RWPE2 (cell line): ENCODE data around the gene KLHL29.

Experiments used
- ATAC-seq: fragments of 200-7000 bp; cut with Tn5 transposase; 3 replicates; pipeline ENCODE4 v1.9.1; 2021; ENCODE audit warnings: low read depth
- DNase-seq: peaks from one replicate; pipeline ENCODE4 v3.0.0-alpha.2; 2020; ENCODE audit warnings: low spot score
- H3K27ac ChIP-seq: fragments of 450-650 bp; 2 replicates; pipeline ENCODE4 v1.5.1; 2017; ENCODE audit warnings: mild to moderate bottlenecking; ENCODE audit not compliant: poor library complexity, severe bottlenecking
- H3K27me3 ChIP-seq: fragments of 250-450 bp; sonication (Bioruptor Pico); 2 replicates; pipeline ENCODE4 v1.5.1; 2021; ENCODE audit warnings: mild to moderate bottlenecking, moderate library complexity; ENCODE audit not compliant: insufficient read depth, poor library complexity, severe bottlenecking
- H3K36me3 ChIP-seq: fragments of 250-450 bp; sonication (Bioruptor Pico); 2 replicates; pipeline ENCODE4 v1.5.1; 2020; ENCODE audit warnings: low read depth, mild to moderate bottlenecking, moderate library complexity
- H3K4me1 ChIP-seq: fragments of 250-450 bp; sonication (Bioruptor Pico); 2 replicates; pipeline ENCODE4 v1.5.1; 2021; ENCODE audit warnings: mild to moderate bottlenecking, moderate library complexity; ENCODE audit not compliant: insufficient read depth, poor library complexity, severe bottlenecking
- H3K4me3 ChIP-seq: fragments of 250-450 bp; sonication (Bioruptor Pico); 2 replicates; pipeline ENCODE4 v1.5.1; 2021; ENCODE audit warnings: mild to moderate bottlenecking, moderate library complexity; ENCODE audit not compliant: severe bottlenecking
- H3K9me3 ChIP-seq: fragments of 250-450 bp; sonication (Bioruptor Pico); 2 replicates; pipeline ENCODE4 v1.5.1; 2021; ENCODE audit warnings: mild to moderate bottlenecking, moderate library complexity; ENCODE audit not compliant: severe bottlenecking
- CTCF ChIP-seq: fragments of 450-650 bp; IDR thresholded peaks from one replicate; pipeline ENCODE4 v1.5.1; 2017; ENCODE audit warnings: mild to moderate bottlenecking, moderate library complexity; ENCODE audit not compliant: poor library complexity, severe bottlenecking

Gene KLHL29

GRCh38 chr2:23482188-23482587 is 97.2 kb downstream of the KLHL29 start:
- Histone ChIP-seq H3K4me1 (peaks cover 16% of the 10 kb centered on the region), H3K4me3 (no peak overlapping the region), H3K27me3 (no peaks in the 10 kb centered on the region), H3K9me3 (no peaks in the 10 kb centered on the region), H3K36me3 (no peaks in the 10 kb centered on the region), H3K27ac (no peak overlapping the region)
- no peak for DNase-seq
- ATAC-seq, result no peak
- TF ChIP-seq CTCF, result no peak

- Histone ChIP-seq H3K36me3 (no peaks in the 10 kb centered on the region), H3K27me3 (no peaks in the 10 kb centered on the region), H3K4me1 (peaks cover 16% of the 10 kb centered on the region), H3K9me3 (no peaks in the 10 kb centered on the region), H3K27ac (no peak overlapping the region), H3K4me3 (no peak overlapping the region)
- TF ChIP-seq CTCF, result no peak
- DNase-seq (no peak), ATAC-seq (no peak)
Measured at GRCh38 chr2:23482607-23483006, 97.6 kb downstream of the KLHL29 start.

- Histone ChIP-seq H3K27me3 (no peaks in the 10 kb centered on the region), H3K4me3 (no peak overlapping the region), H3K36me3 (no peaks in the 10 kb centered on the region), H3K27ac (no peak overlapping the region), H3K9me3 (no peaks in the 10 kb centered on the region), H3K4me1 (peaks cover 16% of the 10 kb centered on the region)
- DNase-seq (no peak), ATAC-seq (no peak)
- no peak for TF ChIP-seq CTCF
Measured at GRCh38 chr2:23483791-23484190, 98.8 kb downstream of the KLHL29 start.

GRCh38 chr2:23484275-23484674 is 99.3 kb downstream of the KLHL29 start:
- Histone ChIP-seq H3K27me3 (no peaks in the 10 kb centered on the region), H3K36me3 (no peaks in the 10 kb centered on the region), H3K4me3 (no peak overlapping the region), H3K4me1 (peaks cover 16% of the 10 kb centered on the region), H3K27ac (no peak overlapping the region), H3K9me3 (no peaks in the 10 kb centered on the region)
- TF ChIP-seq CTCF, result no peak
- ATAC-seq (no peak), DNase-seq (peak; percentile 12)

- Histone ChIP-seq H3K27me3 (no peaks in the 10 kb centered on the region), H3K4me3 (no peak overlapping the region), H3K9me3 (no peaks in the 10 kb centered on the region), H3K27ac (no peak overlapping the region), H3K4me1 (peaks cover 16% of the 10 kb centered on the region), H3K36me3 (no peaks in the 10 kb centered on the region)
- no peak for TF ChIP-seq CTCF
- DNase-seq (peak; percentile 21), ATAC-seq (no peak)
Measured at GRCh38 chr2:23484767-23485166, 99.8 kb downstream of the KLHL29 start.
